ENCODE data around the gene CCNY. TPM values are rescaled to one million over a fixed set of nuclear protein-coding genes. Genes with fewer than 3 reads are reported as not detected.

The CCNY gene
- total RNA-seq, 1 donor from 2014 or later: 85.9 TPM

- Histone ChIP-seq H3K4me1 (ENCODE audit: insufficient read depth, low read length) (peaks cover 68% of the 10 kb centered on the region), H3K27ac (ENCODE audit: low read depth, low read length) (peak overlapping the region; percentile 94), H3K4me3 (ENCODE audit: insufficient read depth, low read depth, low read length) (no peak overlapping the region), H3K9me3 (ENCODE audit: insufficient read depth, low read depth, low read length) (no peaks in the 10 kb centered on the region), H3K79me2 (ENCODE audit: insufficient read depth, low read length) (peaks cover 91% of the 10 kb centered on the region), H3K36me3 (ENCODE audit: insufficient read depth, low read length) (no peaks in the 10 kb centered on the region), H2AFZ (ENCODE audit: low read depth, low read length) (no peak overlapping the region), H3K27me3 (ENCODE audit: insufficient read depth, low read length) (no peaks in the 10 kb centered on the region), H3K9ac (ENCODE audit: low read length) (no peak overlapping the region), H4K20me1 (ENCODE audit: insufficient read depth, low read length) (peaks cover 17% of the 10 kb centered on the region), H3K4me2 (ENCODE audit: low read length) (peak overlapping the region; percentile 78)
- peak; percentile 27 for DNase-seq (ENCODE audit: low read depth)
- peak overlapping the region; percentile 8 for H3K27ac Mint-ChIP-seq (ENCODE audit: unreplicated experiment)
- no peaks in the 10 kb centered on the region for H3K27me3 Mint-ChIP-seq (ENCODE audit: low read depth, unreplicated experiment)
- no peaks in the 10 kb centered on the region for H3K9me3 Mint-ChIP-seq (ENCODE audit: unreplicated experiment)
- H3K4me3 Mint-ChIP-seq (ENCODE audit: unreplicated experiment): peak overlapping the region; percentile 18
- TF ChIP-seq EZH2 (IDR thresholded peaks at IDR 0.05; ENCODE audit: insufficient read depth, low read length): no peak
- TF ChIP-seq, protein P1, sequence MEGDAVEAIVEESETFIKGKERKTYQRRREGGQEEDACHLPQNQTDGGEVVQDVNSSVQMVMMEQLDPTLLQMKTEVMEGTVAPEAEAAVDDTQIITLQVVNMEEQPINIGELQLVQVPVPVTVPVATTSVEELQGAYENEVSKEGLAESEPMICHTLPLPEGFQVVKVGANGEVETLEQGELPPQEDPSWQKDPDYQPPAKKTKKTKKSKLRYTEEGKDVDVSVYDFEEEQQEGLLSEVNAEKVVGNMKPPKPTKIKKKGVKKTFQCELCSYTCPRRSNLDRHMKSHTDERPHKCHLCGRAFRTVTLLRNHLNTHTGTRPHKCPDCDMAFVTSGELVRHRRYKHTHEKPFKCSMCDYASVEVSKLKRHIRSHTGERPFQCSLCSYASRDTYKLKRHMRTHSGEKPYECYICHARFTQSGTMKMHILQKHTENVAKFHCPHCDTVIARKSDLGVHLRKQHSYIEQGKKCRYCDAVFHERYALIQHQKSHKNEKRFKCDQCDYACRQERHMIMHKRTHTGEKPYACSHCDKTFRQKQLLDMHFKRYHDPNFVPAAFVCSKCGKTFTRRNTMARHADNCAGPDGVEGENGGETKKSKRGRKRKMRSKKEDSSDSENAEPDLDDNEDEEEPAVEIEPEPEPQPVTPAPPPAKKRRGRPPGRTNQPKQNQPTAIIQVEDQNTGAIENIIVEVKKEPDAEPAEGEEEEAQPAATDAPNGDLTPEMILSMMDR (IDR thresholded peaks at IDR 0.05; ENCODE audit: insufficient read depth, low read depth, low read length): no peak
- FAIRE-seq: no peak
- H3K36me3 Mint-ChIP-seq (ENCODE audit: low read depth, unreplicated experiment): peaks cover 4% of the 10 kb centered on the region
- H3K4me1 Mint-ChIP-seq (ENCODE audit: low read depth, unreplicated experiment): peaks cover 78% of the 10 kb centered on the region
Measured at GRCh38 chr10:35420044-35420443, 83.7 kb downstream of the CCNY start.

DNA sequence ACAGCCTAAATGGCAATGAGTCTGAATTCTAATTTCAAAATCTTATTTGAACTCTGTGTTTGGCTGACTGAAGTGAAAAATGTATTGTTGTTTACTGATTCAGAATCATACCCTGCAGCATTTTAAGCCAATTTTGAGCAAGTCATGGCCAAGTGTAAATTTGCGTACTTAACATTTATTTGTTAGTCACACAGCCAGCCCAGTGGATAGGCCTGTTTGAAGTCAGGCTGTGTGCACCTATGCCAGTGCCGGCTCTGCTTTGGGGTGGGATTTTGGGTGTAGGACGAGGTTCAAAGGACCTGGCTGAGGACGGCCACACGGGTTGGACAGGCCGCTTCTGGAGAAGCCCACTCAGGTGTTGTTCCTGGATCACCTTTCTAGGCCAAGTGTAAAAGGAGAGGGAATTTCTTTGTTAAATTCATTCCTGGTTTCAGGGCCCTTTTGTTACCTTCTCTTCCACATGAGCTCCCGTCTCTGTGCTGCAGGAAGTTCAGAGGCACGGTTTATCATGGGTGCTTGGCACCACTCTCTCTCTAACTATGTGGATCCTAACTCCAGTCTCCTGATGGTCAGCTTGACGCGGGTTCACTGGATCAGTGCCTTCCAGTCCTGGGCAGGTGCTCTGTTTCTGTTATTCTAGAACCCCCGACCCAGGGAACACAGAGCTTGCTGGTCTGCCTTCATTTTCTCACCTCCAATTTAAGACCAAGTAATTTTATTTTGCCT, 84.7 kb downstream of the CCNY start:
- H3K4me1 Mint-ChIP-seq (ENCODE audit: low read depth, unreplicated experiment): peaks cover 83% of the 10 kb centered on the region
- H3K4me3 Mint-ChIP-seq (ENCODE audit: unreplicated experiment): peak overlapping the region; percentile 34
- Histone ChIP-seq H3K27ac (ENCODE audit: low read depth, low read length) (peak overlapping the region; percentile 94), H3K4me3 (ENCODE audit: insufficient read depth, low read depth, low read length) (peak overlapping the region; percentile 19), H3K27me3 (ENCODE audit: insufficient read depth, low read length) (no peaks in the 10 kb centered on the region), H4K20me1 (ENCODE audit: insufficient read depth, low read length) (peaks cover 17% of the 10 kb centered on the region), H3K4me2 (ENCODE audit: low read length) (peak overlapping the region; percentile 78), H3K9me3 (ENCODE audit: insufficient read depth, low read depth, low read length) (no peaks in the 10 kb centered on the region), H3K9ac (ENCODE audit: low read length) (peak overlapping the region; percentile 79), H3K36me3 (ENCODE audit: insufficient read depth, low read length) (no peaks in the 10 kb centered on the region), H3K79me2 (ENCODE audit: insufficient read depth, low read length) (peaks cover 91% of the 10 kb centered on the region), H3K4me1 (ENCODE audit: insufficient read depth, low read length) (peaks cover 69% of the 10 kb centered on the region), H2AFZ (ENCODE audit: low read depth, low read length) (no peak overlapping the region)
- no peaks in the 10 kb centered on the region for H3K27me3 Mint-ChIP-seq (ENCODE audit: low read depth, unreplicated experiment)
- TF ChIP-seq, protein P1 (IDR thresholded peaks at IDR 0.05; ENCODE audit: insufficient read depth, low read depth, low read length): no peak
- no peak for TF ChIP-seq EZH2 (IDR thresholded peaks at IDR 0.05; ENCODE audit: insufficient read depth, low read length)
- no peaks in the 10 kb centered on the region for H3K9me3 Mint-ChIP-seq (ENCODE audit: unreplicated experiment)
- peaks cover 5% of the 10 kb centered on the region for H3K36me3 Mint-ChIP-seq (ENCODE audit: low read depth, unreplicated experiment)
- no peak for FAIRE-seq
- H3K27ac Mint-ChIP-seq (ENCODE audit: unreplicated experiment): peak overlapping the region; percentile 97
- peak; percentile 24 for DNase-seq (ENCODE audit: low read depth)

All from astrocyte (in vitro differentiated cells and primary cell).